Naive B cell (primary cell): ENCODE data around the gene FAM153A. TPM values are rescaled to one million over a fixed set of nuclear protein-coding genes. Genes with fewer than 3 reads are reported as not detected.
"Not testable (repeated sequence)": the region's sequence is repeated elsewhere in the genome, so short reads cannot be mapped to it uniquely, and the experiment has no call there.

Source experiments
- ATAC-seq, 2 donors: fragments of 150-1000 bp; cut with Tn5 transposase; 2 replicates each; pipeline ENCODE4 v1.10.0; 2021; ENCODE audit warnings: low read depth in 2 of 2, mild to moderate bottlenecking in 2 of 2, moderate library complexity in 2 of 2
- DNase-seq: peaks from one replicate; pipeline ENCODE4 v3.0.0; 2022
- H3K27ac Mint-ChIP-seq, 6 donors: one replicate each; pipeline ENCODE4 v1.8.0; 2020 to 2022; ENCODE audit warnings: mild to moderate bottlenecking in 6 of 6, mixed read lengths in 6 of 6, moderate library complexity in 5 of 6, inconsistent platforms in 2 of 6
- H3K27me3 Mint-ChIP-seq, 3 donors: one replicate each; pipeline ENCODE4 v1.8.0; 2021 to 2022; ENCODE audit warnings: mixed read lengths in 3 of 3, mild to moderate bottlenecking in 1 of 3
- H3K36me3 Mint-ChIP-seq, 2 donors: one replicate each; pipeline ENCODE4 v1.8.0; 2020 to 2022; ENCODE audit warnings: mixed read lengths in 2 of 2, inconsistent platforms in 1 of 2, mild to moderate bottlenecking in 1 of 2
- H3K4me1 Mint-ChIP-seq, 3 donors: one replicate each; pipeline ENCODE4 v1.8.0; 2020 to 2022; ENCODE audit warnings: mixed read lengths in 3 of 3, inconsistent platforms in 1 of 3, mild to moderate bottlenecking in 1 of 3, moderate library complexity in 1 of 3
- H3K4me3 Mint-ChIP-seq, 8 donors: one replicate each; pipeline ENCODE4 v1.8.0; 2020 to 2022; ENCODE audit warnings: mild to moderate bottlenecking in 8 of 8, mixed read lengths in 8 of 8, moderate library complexity in 8 of 8, inconsistent platforms in 2 of 8
- H3K9me3 Mint-ChIP-seq, 7 donors: one replicate each; pipeline ENCODE4 v1.8.0; 2020 to 2022; ENCODE audit warnings: mixed read lengths in 7 of 7, mild to moderate bottlenecking in 5 of 7, inconsistent platforms in 2 of 7, moderate library complexity in 1 of 7
- polyA plus RNA-seq, 6 donors: library from polyadenylated mRNA; unstranded; fragments of 300-500 nt; fragmentation: Illumina TruSeq; gene quantifications; one replicate each; pipeline ENCODE4 v1.2.3, GENCODE V29; 2021; ENCODE audit warnings: low read depth in 6 of 6

Gene FAM153A
- polyA plus RNA-seq, 6 donors from 2014 or later = 0.25 to 0.35 TPM; not detected in 4

DNA sequence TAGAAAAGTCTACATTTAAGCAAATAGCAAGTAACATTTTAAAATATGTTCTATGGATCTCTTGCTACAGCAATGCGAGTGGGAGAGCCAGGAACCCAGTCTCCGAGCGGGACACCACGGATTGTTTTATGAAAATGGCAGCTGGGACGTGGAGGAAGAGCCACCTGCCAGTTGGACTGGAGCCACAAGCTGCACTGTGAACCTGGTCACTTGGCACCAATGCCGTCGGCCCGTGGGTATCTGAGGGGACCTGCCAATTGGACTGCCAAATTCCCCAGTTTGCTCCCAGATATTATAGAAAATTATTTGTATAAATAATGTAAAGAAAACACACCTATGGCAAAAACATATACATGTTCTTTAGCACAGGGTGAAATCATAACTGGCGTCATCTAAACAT, 10.6 kb upstream of the FAM153A start:
- not testable (repeated sequence) for H3K27ac Mint-ChIP-seq, DNase-seq, ATAC-seq, H3K4me3 Mint-ChIP-seq, H3K4me1 Mint-ChIP-seq, H3K36me3 Mint-ChIP-seq, H3K9me3 Mint-ChIP-seq, H3K27me3 Mint-ChIP-seq

DNA sequence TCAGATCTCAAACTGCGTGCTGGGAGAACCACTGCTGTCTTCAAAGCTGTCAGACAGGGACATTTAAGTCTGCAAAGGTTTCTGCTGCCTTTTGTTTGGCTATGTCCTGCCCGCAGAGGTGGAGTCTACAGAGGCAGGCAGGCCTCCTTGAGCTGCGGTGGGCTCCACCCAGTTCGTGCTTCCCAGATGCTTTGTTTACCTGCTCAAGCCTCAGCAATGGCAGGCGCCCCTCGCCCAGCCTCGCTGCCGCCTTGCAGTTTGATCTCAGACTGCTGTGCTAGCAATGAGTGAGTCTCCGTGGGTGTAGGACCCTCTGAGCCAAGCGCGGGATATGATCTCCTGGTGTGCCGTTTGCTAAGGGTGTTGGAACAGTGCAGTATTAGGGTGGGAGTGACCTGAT, 8.9 kb upstream of the FAM153A start:
- H3K4me1 Mint-ChIP-seq, DNase-seq, H3K9me3 Mint-ChIP-seq, H3K27ac Mint-ChIP-seq, H3K27me3 Mint-ChIP-seq, ATAC-seq, H3K4me3 Mint-ChIP-seq, H3K36me3 Mint-ChIP-seq: not testable (repeated sequence)

DNA sequence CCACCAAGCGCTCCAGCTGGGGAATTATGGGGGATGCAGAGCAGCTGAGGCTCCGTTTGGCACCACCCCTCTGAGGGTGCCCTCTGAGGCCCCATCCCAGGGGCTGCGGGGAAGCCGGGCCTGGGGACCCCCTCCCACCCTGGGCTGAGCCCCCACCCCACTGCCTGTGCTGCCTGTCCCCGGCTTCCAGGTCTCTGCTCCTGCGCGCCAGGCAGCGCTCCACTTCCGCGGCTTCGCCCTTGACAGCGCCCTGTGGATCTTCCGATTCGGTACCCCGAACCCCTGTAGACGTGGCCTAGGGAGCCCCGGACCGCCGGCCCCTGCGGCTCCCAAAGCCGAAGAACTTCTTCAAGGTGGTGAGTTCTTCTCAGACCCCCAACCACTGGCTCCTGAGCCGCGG, 530 bp downstream of the FAM153A start:
- H3K4me3 Mint-ChIP-seq, H3K9me3 Mint-ChIP-seq, DNase-seq, H3K27me3 Mint-ChIP-seq, ATAC-seq, H3K4me1 Mint-ChIP-seq, H3K27ac Mint-ChIP-seq, H3K36me3 Mint-ChIP-seq: not testable (repeated sequence)

DNA sequence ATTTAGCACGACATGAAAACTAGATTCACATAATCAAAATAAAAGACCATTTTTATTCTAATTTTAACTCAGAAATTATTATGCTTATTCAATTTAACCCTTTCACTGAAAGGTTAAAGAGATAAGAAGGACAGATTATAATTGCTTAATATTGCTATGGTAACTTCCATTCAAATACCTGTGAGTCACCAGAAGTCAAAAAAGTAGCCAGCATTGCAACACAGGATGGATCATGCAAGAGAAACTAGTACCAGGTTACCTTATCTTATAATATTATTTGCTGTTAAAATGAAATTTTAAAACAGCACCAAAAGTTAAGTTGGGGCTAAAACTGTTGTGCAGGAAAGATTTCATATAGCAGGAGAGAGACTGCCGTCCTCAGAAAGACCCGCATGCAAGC, 11.5 kb downstream of the FAM153A start:
- H3K4me3 Mint-ChIP-seq, H3K27ac Mint-ChIP-seq, H3K9me3 Mint-ChIP-seq, H3K27me3 Mint-ChIP-seq, DNase-seq, H3K36me3 Mint-ChIP-seq, H3K4me1 Mint-ChIP-seq, ATAC-seq: not testable (repeated sequence)

DNA sequence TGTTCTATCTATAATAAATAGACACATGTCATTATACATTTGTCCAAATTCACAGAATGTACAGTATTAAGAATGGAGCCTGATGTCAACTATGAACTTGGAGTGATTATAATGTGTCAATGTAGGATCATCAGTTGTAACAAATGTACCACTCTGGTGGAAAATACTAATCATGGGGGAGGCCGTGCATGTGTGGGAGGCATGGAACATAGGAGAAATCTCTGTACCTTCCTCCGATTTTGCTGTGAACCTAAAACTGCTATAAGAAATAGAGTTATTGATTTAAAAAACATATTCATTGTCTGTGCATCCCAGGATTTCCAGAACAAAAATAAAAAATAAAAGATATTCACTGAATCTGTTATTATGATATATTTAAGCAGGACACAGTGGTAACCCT, 12.1 kb downstream of the FAM153A start:
- H3K27me3 Mint-ChIP-seq, H3K4me3 Mint-ChIP-seq, ATAC-seq, DNase-seq, H3K4me1 Mint-ChIP-seq, H3K27ac Mint-ChIP-seq, H3K36me3 Mint-ChIP-seq, H3K9me3 Mint-ChIP-seq: not testable (repeated sequence)

DNA sequence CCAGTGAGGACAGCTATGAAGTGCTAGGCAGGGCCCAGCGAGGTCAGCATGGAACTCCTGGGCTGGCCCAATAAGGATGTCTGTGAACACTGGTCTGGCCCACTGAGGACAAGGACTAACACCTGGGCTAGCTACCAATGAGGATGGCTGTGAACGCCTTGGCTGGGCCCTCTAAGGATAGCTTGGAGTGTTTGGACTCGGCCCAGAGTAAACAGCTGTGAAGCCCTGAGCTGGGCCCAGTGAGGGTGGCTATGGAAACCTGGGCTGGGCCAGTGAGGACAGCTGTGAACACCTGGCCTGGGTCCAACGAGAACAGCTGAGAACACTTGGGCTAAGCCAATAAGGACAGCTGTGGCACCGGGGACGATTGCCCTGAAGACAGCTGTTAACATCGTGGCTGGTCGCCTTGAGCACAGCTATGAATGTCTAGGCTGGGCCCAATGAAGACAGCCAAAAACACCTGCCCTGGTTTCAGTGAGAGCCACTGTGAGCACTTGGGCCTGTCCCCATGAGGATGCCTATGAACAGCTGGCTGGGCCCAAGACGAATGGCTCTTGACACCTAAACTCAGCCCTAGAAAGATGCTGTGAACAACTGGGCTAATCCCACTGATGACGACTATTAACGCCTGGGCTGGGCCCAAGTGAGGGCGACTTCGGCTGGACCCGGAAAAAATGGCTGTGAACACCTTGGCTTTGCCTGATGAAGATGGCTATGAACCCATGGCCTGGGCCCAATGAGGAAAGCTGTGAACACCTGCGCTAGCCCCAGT, 18.8 kb downstream of the FAM153A start:
- H3K36me3 Mint-ChIP-seq, H3K9me3 Mint-ChIP-seq, H3K4me1 Mint-ChIP-seq, H3K27me3 Mint-ChIP-seq, ATAC-seq, DNase-seq, H3K4me3 Mint-ChIP-seq, H3K27ac Mint-ChIP-seq: not testable (repeated sequence)

DNA sequence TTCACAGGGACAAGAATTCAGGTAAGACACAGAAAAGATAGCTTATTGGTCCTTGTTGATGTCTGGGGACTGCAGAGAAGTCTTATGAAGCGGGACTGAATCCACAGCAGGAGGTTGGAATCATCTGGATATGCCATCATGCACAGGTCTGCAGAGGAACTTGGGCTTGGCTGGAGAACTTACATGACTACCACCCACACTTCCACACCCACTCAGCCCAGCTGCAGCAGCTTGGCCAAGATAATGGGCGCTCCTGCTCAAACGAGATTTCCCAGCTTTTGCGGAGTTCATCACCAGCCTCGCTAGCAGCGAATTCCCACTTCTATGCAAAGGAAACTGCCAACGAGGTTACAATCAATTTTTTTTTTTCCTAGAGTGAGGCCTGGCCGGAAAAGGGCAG, 21.7 kb downstream of the FAM153A start:
- not testable (repeated sequence) for H3K36me3 Mint-ChIP-seq, H3K27ac Mint-ChIP-seq

DNA sequence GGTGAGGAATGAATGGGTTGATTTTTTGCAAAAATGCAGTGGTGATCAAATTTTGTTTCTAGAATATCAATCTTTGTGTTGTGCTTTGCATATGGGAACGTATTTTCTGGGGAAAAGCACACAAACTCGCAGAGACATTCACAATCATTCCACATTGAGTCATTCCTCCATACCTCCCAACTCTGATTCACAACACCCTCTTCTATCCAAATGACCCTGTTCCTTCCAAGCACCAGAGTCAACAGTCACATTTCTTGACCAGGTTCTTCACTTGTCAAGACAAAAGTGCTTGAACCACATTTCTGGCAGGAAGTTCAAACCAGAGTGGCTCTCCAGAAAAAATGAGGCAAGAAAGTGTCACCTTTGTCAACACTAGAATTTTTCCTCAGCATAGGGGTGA, 35.3 kb downstream of the FAM153A start:
- not testable (repeated sequence) for ATAC-seq, H3K4me1 Mint-ChIP-seq, H3K4me3 Mint-ChIP-seq, DNase-seq, H3K27ac Mint-ChIP-seq, H3K36me3 Mint-ChIP-seq, H3K27me3 Mint-ChIP-seq, H3K9me3 Mint-ChIP-seq

More for the DNA sequence above, 21.7 kb downstream of the FAM153A start:
- ATAC-seq, H3K27me3 Mint-ChIP-seq, DNase-seq, H3K4me1 Mint-ChIP-seq, H3K4me3 Mint-ChIP-seq, H3K9me3 Mint-ChIP-seq: not testable (repeated sequence)

DNA sequence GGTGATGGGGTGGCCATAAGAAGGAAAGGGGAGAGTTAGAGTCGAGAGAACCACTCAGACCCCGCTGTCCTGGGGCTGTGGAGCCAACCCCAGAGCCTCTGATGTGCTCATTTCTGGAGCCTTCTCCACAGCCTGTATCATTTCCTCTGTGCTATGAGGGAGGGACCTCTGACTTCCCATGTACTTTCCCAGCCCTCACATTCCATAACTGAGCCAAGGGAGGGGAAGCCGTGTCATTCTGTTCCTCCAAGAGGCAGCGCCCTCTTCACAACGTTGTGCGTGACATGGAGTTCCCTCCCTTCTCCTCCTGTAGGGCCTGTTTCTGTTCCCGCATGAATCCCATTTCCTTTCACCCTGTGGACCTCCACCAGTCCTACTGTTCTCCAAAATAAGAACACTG, 57.8 kb downstream of the FAM153A start:
- H3K27ac Mint-ChIP-seq, H3K9me3 Mint-ChIP-seq, H3K36me3 Mint-ChIP-seq, H3K4me3 Mint-ChIP-seq, H3K4me1 Mint-ChIP-seq, ATAC-seq, DNase-seq, H3K27me3 Mint-ChIP-seq: not testable (repeated sequence)

DNA sequence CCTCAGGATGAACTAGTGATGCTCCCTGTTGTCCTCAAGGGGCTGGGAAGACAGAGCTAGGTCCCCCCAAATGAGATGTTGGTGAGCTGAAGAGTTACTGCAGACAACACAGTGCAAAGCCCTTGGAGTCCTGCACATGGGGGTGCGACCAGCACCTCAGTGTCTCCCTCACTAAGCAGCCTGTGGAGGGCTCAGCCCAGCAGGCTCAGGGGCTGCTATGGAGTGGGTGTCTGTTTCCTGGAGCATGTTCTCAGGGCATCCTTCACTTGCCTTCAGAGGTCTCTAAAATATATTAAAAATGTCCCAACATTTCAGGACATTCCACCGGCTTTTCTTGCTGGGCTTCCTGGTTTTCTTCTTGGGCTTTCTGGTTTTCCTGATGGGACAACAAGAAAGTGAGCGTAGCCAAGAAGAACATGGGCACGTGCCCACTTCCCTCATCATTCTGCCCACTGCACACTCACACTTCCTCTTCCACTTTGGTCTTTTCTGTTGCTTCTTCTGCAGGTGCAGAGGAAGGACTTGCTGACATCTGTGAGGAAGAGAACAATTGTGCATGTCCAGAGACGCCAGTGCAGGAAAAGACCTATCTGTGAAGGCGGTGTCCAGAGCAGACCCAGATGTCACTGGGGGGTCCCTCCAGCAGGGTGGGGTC, 58.7 kb downstream of the FAM153A start:
- H3K9me3 Mint-ChIP-seq, H3K36me3 Mint-ChIP-seq, H3K27ac Mint-ChIP-seq, H3K4me1 Mint-ChIP-seq, H3K4me3 Mint-ChIP-seq, H3K27me3 Mint-ChIP-seq: not testable (repeated sequence)
- DNase-seq (peak; percentile 19), ATAC-seq (peak; percentile 90 to 98)

DNA sequence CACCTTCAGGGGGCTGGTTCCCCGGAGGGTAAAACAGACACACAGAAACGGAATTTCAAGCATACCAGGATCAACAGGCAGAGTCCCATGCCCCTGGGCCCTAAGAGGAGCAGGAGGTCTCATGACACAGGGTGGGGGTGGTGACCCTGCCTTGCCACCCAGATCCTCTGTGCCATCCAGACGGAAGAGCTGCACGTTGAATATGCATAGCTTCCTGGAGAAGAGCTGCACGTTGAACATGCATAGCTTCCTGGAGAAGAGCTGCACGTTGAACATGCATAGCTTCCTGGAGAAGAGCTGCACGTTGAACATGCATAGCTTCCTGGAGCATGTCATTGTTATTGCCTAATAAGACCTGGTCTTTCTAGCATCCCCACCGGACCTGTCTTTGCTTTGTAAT, 59.9 kb downstream of the FAM153A start:
- not testable (repeated sequence) for H3K9me3 Mint-ChIP-seq, H3K36me3 Mint-ChIP-seq, H3K4me1 Mint-ChIP-seq, H3K4me3 Mint-ChIP-seq, H3K27me3 Mint-ChIP-seq, H3K27ac Mint-ChIP-seq, DNase-seq, ATAC-seq

DNA sequence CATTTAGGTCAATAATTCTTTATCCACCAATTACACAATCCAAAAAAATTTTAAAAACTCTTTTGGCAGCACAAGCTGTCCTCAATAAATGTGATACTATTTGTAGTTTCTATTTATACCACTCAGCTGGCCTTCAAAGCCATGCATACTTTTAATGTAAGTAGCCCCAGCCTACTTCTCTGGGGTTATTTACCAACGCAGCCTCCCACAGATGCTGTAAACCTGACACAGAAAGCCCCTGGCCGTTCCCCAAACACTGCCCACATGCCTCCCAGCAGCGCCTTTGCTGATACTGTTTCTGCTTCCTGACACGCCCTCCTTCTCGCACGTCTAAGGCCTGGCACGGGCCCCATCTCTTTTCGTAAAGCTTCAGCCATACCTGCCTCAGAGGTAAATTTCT, 62.7 kb downstream of the FAM153A start:
- not testable (repeated sequence) for DNase-seq, H3K9me3 Mint-ChIP-seq, H3K27ac Mint-ChIP-seq, H3K36me3 Mint-ChIP-seq, H3K4me1 Mint-ChIP-seq, ATAC-seq, H3K4me3 Mint-ChIP-seq, H3K27me3 Mint-ChIP-seq

DNA sequence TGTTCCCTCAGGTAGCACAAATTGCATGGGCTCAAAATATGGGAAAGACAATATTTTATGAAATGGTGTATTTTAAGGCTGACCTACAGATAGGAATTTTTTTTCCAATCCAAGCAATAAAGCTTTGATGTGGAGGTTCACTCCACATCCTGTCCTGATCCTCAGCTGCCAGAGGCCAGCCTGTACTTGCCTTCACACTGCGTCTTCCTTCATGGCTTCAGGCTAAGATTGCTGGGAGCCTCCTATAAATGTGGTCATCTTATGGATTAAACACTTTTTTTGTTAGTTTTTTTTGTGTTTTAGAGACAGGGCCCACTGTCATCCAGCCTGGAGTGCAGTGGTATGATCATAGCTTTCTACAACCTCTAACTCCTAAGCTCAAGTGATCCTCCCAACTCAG, 67.3 kb downstream of the FAM153A start:
- not testable (repeated sequence) for H3K27me3 Mint-ChIP-seq, DNase-seq, H3K4me1 Mint-ChIP-seq, H3K9me3 Mint-ChIP-seq, H3K27ac Mint-ChIP-seq, ATAC-seq, H3K4me3 Mint-ChIP-seq, H3K36me3 Mint-ChIP-seq

DNA sequence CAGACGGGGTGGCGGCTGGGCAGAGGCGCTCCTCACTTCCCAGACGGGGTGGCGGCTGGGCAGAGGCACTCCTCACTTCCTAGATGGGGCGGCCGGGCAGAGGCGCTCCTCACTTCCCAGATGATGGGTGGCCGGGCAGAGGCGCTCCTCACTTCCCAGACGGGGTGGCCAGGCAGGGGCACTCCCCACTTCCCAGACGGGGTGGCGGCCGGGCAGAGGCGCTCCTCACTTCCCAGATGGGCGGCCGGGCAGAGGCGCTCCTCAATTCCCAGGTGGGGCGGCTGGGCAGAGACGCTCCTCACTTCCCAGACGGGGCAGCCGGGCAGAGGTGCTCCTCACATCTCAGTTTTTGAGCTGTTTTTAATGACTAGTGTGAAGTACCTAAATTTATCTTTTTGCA, 86.6 kb downstream of the FAM153A start:
- H3K27ac Mint-ChIP-seq, ATAC-seq, H3K9me3 Mint-ChIP-seq, DNase-seq, H3K4me3 Mint-ChIP-seq, H3K36me3 Mint-ChIP-seq, H3K4me1 Mint-ChIP-seq, H3K27me3 Mint-ChIP-seq: not testable (repeated sequence)
